Measurements from ENCODE around the gene KLHDC4. TPM values are rescaled to one million over a fixed set of nuclear protein-coding genes. Genes with fewer than 3 reads are reported as not detected.
"Not testable (repeated sequence)": the region's sequence is repeated elsewhere in the genome, so short reads cannot be mapped to it uniquely, and the experiment has no call there.

The KLHDC4 gene
- total RNA-seq, 1 experiment from 2014 or later: 117 TPM

- ChIA-PET CTCF (no interaction called here), POLR2A (no interaction called here)
- BruUV-seq (replicated peaks): no TSS peak
- Histone ChIP-seq H3K4me1 (no peaks in the 10 kb centered on the region), H3K4me3 (ENCODE audit: low read depth, low read length) (no peak overlapping the region), H3K36me3 (ENCODE audit: control insufficient read depth, insufficient read depth, low read length) (no peaks in the 10 kb centered on the region), H3K9me3 (no peaks in the 10 kb centered on the region), H3K27me3 (replicated peaks; ENCODE audit: control insufficient read depth, insufficient read depth, low read length) (no peaks in the 10 kb centered on the region)
- Mint-ChIP-seq H3K4me1 (ENCODE audit: low read depth, unreplicated experiment) (no peaks in the 10 kb centered on the region), H3K4me3 (ENCODE audit: unreplicated experiment) (no peak overlapping the region), H3K27ac (ENCODE audit: unreplicated experiment) (no peak overlapping the region), H3K9me3 (ENCODE audit: unreplicated experiment) (no peaks in the 10 kb centered on the region), H3K36me3 (ENCODE audit: insufficient read depth, unreplicated experiment) (no peaks in the 10 kb centered on the region), H3K27me3 (ENCODE audit: insufficient read depth, unreplicated experiment) (peaks cover 4% of the 10 kb centered on the region)
- intact Hi-C loops (cut with micrococcal nuclease; ENCODE audit: unreplicated experiment): no loop called here
- TF ChIP-seq CTCF (IDR thresholded peaks at IDR 0.05; ENCODE audit: insufficient read depth in 1 of 2, low read depth in 1 of 2, low read length in 1 of 2, severe bottlenecking in 1 of 2, unreplicated experiment in 1 of 2): no peak
- no peak for DNase-seq
These were observed 82.9 kb downstream of the KLHDC4 start for GRCh38 chr16:87682852-87683399.

- no peaks in the 10 kb centered on the region for H3K36me3 ChIP-seq (ENCODE audit: control insufficient read depth, insufficient read depth, low read length)
- intact Hi-C loops (cut with micrococcal nuclease; ENCODE audit: unreplicated experiment): no loop called here
- Mint-ChIP-seq H3K27me3 (ENCODE audit: insufficient read depth, unreplicated experiment) (peaks cover 8% of the 10 kb centered on the region), H3K27ac (ENCODE audit: unreplicated experiment) (no peak overlapping the region), H3K9me3 (ENCODE audit: unreplicated experiment) (no peaks in the 10 kb centered on the region), H3K36me3 (ENCODE audit: insufficient read depth, unreplicated experiment) (no peaks in the 10 kb centered on the region), H3K4me3 (ENCODE audit: unreplicated experiment) (no peak overlapping the region), H3K4me1 (ENCODE audit: low read depth, unreplicated experiment) (no peaks in the 10 kb centered on the region)
- H3K9me3 ChIP-seq: no peaks in the 10 kb centered on the region
- no peaks in the 10 kb centered on the region for H3K4me1 ChIP-seq
- peak; percentile 36 to 54 for TF ChIP-seq CTCF (IDR thresholded peaks at IDR 0.05; ENCODE audit: insufficient read depth in 1 of 2, low read depth in 1 of 2, low read length in 1 of 2, severe bottlenecking in 1 of 2, unreplicated experiment in 1 of 2)
- H3K27me3 ChIP-seq (replicated peaks; ENCODE audit: control insufficient read depth, insufficient read depth, low read length): no peaks in the 10 kb centered on the region
- no peak overlapping the region for H3K4me3 ChIP-seq (ENCODE audit: low read depth, low read length)
- ChIA-PET CTCF (no interaction called here), POLR2A (no interaction called here)
- DNase-seq: peak in 1 of 2 experiments; percentile 42
- BruUV-seq (replicated peaks): no TSS peak
These were observed 83.7 kb downstream of the KLHDC4 start for GRCh38 chr16:87681981-87682570.

GRCh38 chr16:87681051-87681602, 84.7 kb downstream of the KLHDC4 start:
- H3K36me3 Mint-ChIP-seq (ENCODE audit: insufficient read depth, unreplicated experiment): not testable (repeated sequence)

More at GRCh38 chr16:87681051-87681602, 84.7 kb downstream of the KLHDC4 start:
- H3K36me3 ChIP-seq (ENCODE audit: control insufficient read depth, insufficient read depth, low read length); H3K27ac Mint-ChIP-seq (ENCODE audit: unreplicated experiment); H3K4me3 ChIP-seq (ENCODE audit: low read depth, low read length); H3K4me1 Mint-ChIP-seq (ENCODE audit: low read depth, unreplicated experiment); H3K4me1 ChIP-seq; BruUV-seq (replicated peaks); H3K9me3 ChIP-seq; DNase-seq; H3K27me3 ChIP-seq (replicated peaks; ENCODE audit: control insufficient read depth, insufficient read depth, low read length); intact Hi-C loops (cut with micrococcal nuclease; ENCODE audit: unreplicated experiment); H3K27me3 Mint-ChIP-seq (ENCODE audit: insufficient read depth, unreplicated experiment); H3K4me3 Mint-ChIP-seq (ENCODE audit: unreplicated experiment); POLR2A ChIA-PET; CTCF ChIA-PET; H3K9me3 Mint-ChIP-seq (ENCODE audit: unreplicated experiment): not testable (repeated sequence)

Data from Caco-2 (cell line).